ENCODE results near the gene AKTIP.

DNA sequence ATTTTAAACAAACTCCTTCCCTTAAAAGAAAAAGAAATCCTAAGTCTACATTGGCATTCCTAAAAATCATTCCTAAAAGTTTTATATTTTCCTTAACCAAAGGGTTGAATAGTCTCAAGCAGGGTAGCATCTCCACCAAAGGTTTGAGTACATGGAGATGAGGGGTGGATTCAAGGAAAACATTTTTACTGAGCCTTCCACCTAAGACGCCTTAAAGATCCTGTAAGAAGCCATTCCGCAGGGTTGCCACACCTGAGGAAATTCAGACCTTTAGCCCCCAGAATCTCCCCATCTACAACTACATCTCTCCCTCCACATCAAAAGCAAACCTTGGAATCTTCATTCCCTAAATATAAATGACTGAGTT, 7.7 kb upstream of the AKTIP start:
- TF ChIP-seq CTCF (IDR thresholded peaks at IDR 0.05) (no peak), EZH2phosphoT487 (IDR thresholded peaks at IDR 0.05) (no peak)

Data from neural progenitor cell (in vitro differentiated cells).